ENCODE measurements around the gene GLI2. TPM values are rescaled to one million over a fixed set of nuclear protein-coding genes. Genes with fewer than 3 reads are reported as not detected.

The GLI2 gene
- total RNA-seq, 1 experiment from 2014 or later = 41.4 TPM

- no peak overlapping the region for H3K4me3 ChIP-seq (ENCODE audit: insufficient read depth, low read depth, low read length)
- DNase-seq = no peak
These were observed 32.9 kb upstream of the GLI2 start for GRCh38 chr2:120702801-120703200.

GRCh38 chr2:120703330-120703994, 32.2 kb upstream of the GLI2 start:
- DNase-seq = peak; percentile 7
- no peak overlapping the region for H3K4me3 ChIP-seq (ENCODE audit: insufficient read depth, low read depth, low read length)
- no peaks in the 10 kb centered on the region for H3K27me3 ChIP-seq (ENCODE audit: control insufficient read depth, insufficient read depth, low read length)
- H3K36me3 ChIP-seq (replicated peaks; ENCODE audit: control insufficient read depth, insufficient read depth, low read length) = no peaks in the 10 kb centered on the region

More at GRCh38 chr2:120702801-120703200, 32.9 kb upstream of the GLI2 start:
- no peaks in the 10 kb centered on the region for H3K27me3 ChIP-seq (ENCODE audit: control insufficient read depth, insufficient read depth, low read length)
- H3K36me3 ChIP-seq (replicated peaks; ENCODE audit: control insufficient read depth, insufficient read depth, low read length) = no peaks in the 10 kb centered on the region

- H3K36me3 ChIP-seq (replicated peaks; ENCODE audit: control insufficient read depth, insufficient read depth, low read length) = no peaks in the 10 kb centered on the region
- no peaks in the 10 kb centered on the region for H3K27me3 ChIP-seq (ENCODE audit: control insufficient read depth, insufficient read depth, low read length)
- no peak overlapping the region for H3K4me3 ChIP-seq (ENCODE audit: insufficient read depth, low read depth, low read length)
- DNase-seq = peak; percentile 43
These were observed 31.0 kb upstream of the GLI2 start for GRCh38 chr2:120704696-120705095.

- H3K4me3 ChIP-seq (ENCODE audit: insufficient read depth, low read depth, low read length) = no peak overlapping the region
- DNase-seq = peak; percentile 7
- peaks cover 5% of the 10 kb centered on the region; the same call in 1 of the 2 replicates for H3K27me3 ChIP-seq (ENCODE audit: control insufficient read depth, insufficient read depth, low read length)
- H3K36me3 ChIP-seq (replicated peaks; ENCODE audit: control insufficient read depth, insufficient read depth, low read length) = no peaks in the 10 kb centered on the region
These were observed 27.9 kb upstream of the GLI2 start for GRCh38 chr2:120707816-120708215.

- Histone ChIP-seq H3K36me3 (replicated peaks; ENCODE audit: control insufficient read depth, insufficient read depth, low read length) (no peaks in the 10 kb centered on the region), H3K27me3 (ENCODE audit: control insufficient read depth, insufficient read depth, low read length) (peaks cover 7% of the 10 kb centered on the region; the same call in 1 of the 2 replicates), H3K4me3 (ENCODE audit: insufficient read depth, low read depth, low read length) (no peak overlapping the region)
- no peak for DNase-seq
These were observed 26.6 kb upstream of the GLI2 start for GRCh38 chr2:120708944-120709607.

GRCh38 chr2:120709608-120710041, 26.0 kb upstream of the GLI2 start:
- Histone ChIP-seq H3K27me3 (ENCODE audit: control insufficient read depth, insufficient read depth, low read length) (peaks cover 7% of the 10 kb centered on the region; the same call in 1 of the 2 replicates), H3K36me3 (replicated peaks; ENCODE audit: control insufficient read depth, insufficient read depth, low read length) (no peaks in the 10 kb centered on the region), H3K4me3 (ENCODE audit: insufficient read depth, low read depth, low read length) (no peak overlapping the region)
- DNase-seq = peak; percentile 63

GRCh38 chr2:120710256-120710655, 25.4 kb upstream of the GLI2 start:
- no peaks in the 10 kb centered on the region for H3K36me3 ChIP-seq (replicated peaks; ENCODE audit: control insufficient read depth, insufficient read depth, low read length)
- DNase-seq = peak; percentile 52
- no peak overlapping the region for H3K4me3 ChIP-seq (ENCODE audit: insufficient read depth, low read depth, low read length)
- peaks cover 7% of the 10 kb centered on the region; the same call in 1 of the 2 replicates for H3K27me3 ChIP-seq (ENCODE audit: control insufficient read depth, insufficient read depth, low read length)

GRCh38 chr2:120711694-120712093, 24.0 kb upstream of the GLI2 start:
- H3K27me3 ChIP-seq (ENCODE audit: control insufficient read depth, insufficient read depth, low read length) = peaks cover 7% of the 10 kb centered on the region; the same call in 1 of the 2 replicates

GRCh38 chr2:120712180-120712681, 23.4 kb upstream of the GLI2 start:
- DNase-seq = peak; percentile 31

More at GRCh38 chr2:120711694-120712093, 24.0 kb upstream of the GLI2 start:
- Histone ChIP-seq H3K36me3 (replicated peaks; ENCODE audit: control insufficient read depth, insufficient read depth, low read length) (no peaks in the 10 kb centered on the region), H3K4me3 (ENCODE audit: insufficient read depth, low read depth, low read length) (no peak overlapping the region)
- peak; percentile 4 for DNase-seq

GRCh38 chr2:120715353-120715752, 20.3 kb upstream of the GLI2 start:
- H3K4me3 ChIP-seq (ENCODE audit: insufficient read depth, low read depth, low read length) = no peak overlapping the region
- DNase-seq = peak; percentile 13
- no peaks in the 10 kb centered on the region for H3K36me3 ChIP-seq (replicated peaks; ENCODE audit: control insufficient read depth, insufficient read depth, low read length)
- H3K27me3 ChIP-seq (ENCODE audit: control insufficient read depth, insufficient read depth, low read length) = peaks cover 7% of the 10 kb centered on the region; the same call in 1 of the 2 replicates

More at GRCh38 chr2:120712180-120712681, 23.4 kb upstream of the GLI2 start:
- Histone ChIP-seq H3K4me3 (ENCODE audit: insufficient read depth, low read depth, low read length) (no peak overlapping the region), H3K27me3 (ENCODE audit: control insufficient read depth, insufficient read depth, low read length) (peaks cover 7% of the 10 kb centered on the region; the same call in 1 of the 2 replicates), H3K36me3 (replicated peaks; ENCODE audit: control insufficient read depth, insufficient read depth, low read length) (no peaks in the 10 kb centered on the region)

GRCh38 chr2:120715941-120716340, 19.7 kb upstream of the GLI2 start:
- H3K27me3 ChIP-seq (ENCODE audit: control insufficient read depth, insufficient read depth, low read length) = peaks cover 7% of the 10 kb centered on the region; the same call in 1 of the 2 replicates
- DNase-seq = peak; percentile 19
- H3K36me3 ChIP-seq (replicated peaks; ENCODE audit: control insufficient read depth, insufficient read depth, low read length) = no peaks in the 10 kb centered on the region
- no peak overlapping the region for H3K4me3 ChIP-seq (ENCODE audit: insufficient read depth, low read depth, low read length)

- peak; percentile 41 for DNase-seq
- Histone ChIP-seq H3K36me3 (replicated peaks; ENCODE audit: control insufficient read depth, insufficient read depth, low read length) (no peaks in the 10 kb centered on the region), H3K4me3 (ENCODE audit: insufficient read depth, low read depth, low read length) (no peak overlapping the region), H3K27me3 (ENCODE audit: control insufficient read depth, insufficient read depth, low read length) (peaks cover 8% of the 10 kb centered on the region)
These were observed 18.8 kb upstream of the GLI2 start for GRCh38 chr2:120716641-120717585.

- DNase-seq = peak; percentile 21
- no peaks in the 10 kb centered on the region for H3K36me3 ChIP-seq (replicated peaks; ENCODE audit: control insufficient read depth, insufficient read depth, low read length)
- H3K27me3 ChIP-seq (ENCODE audit: control insufficient read depth, insufficient read depth, low read length) = peaks cover 5% of the 10 kb centered on the region
These were observed 16.2 kb upstream of the GLI2 start for GRCh38 chr2:120719491-120719890.

GRCh38 chr2:120720231-120720630, 15.4 kb upstream of the GLI2 start:
- Histone ChIP-seq H3K27me3 (ENCODE audit: control insufficient read depth, insufficient read depth, low read length) (peaks cover 5% of the 10 kb centered on the region), H3K4me3 (ENCODE audit: insufficient read depth, low read depth, low read length) (no peak overlapping the region), H3K36me3 (replicated peaks; ENCODE audit: control insufficient read depth, insufficient read depth, low read length) (no peaks in the 10 kb centered on the region)
- peak; percentile 8 for DNase-seq

More at GRCh38 chr2:120719491-120719890, 16.2 kb upstream of the GLI2 start:
- H3K4me3 ChIP-seq (ENCODE audit: insufficient read depth, low read depth, low read length) = no peak overlapping the region
